Activated B cell treated with CpG ODN at 0.5 μM for 24 hours (primary cell): Measurements from ENCODE around the gene KLHL3. TPM values are rescaled to one million over a fixed set of nuclear protein-coding genes. Genes with fewer than 3 reads are reported as not detected.

ENCODE experiments used
- ATAC-seq: fragments of 200-7000 bp; cut with Tn5 transposase; one replicate; pipeline ENCODE4 v1.10.0; 2021; ENCODE audit warnings: low read depth, mild to moderate bottlenecking, moderate library complexity
- CTCF ChIA-PET: fragments of 350-600 bp; sonication (Branson Sonifier 250); formaldehyde crosslinking; loops from one replicate; lab custom pipeline; 2021; ENCODE audit warnings: antibody characterized with exemption; lab: Charles Lee
- POLR2A ChIA-PET: fragments of 350-600 bp; sonication (Branson Sonifier 250); formaldehyde crosslinking; loops from one replicate; lab custom pipeline; 2021; ENCODE audit warnings: antibody characterized with exemption; lab: Charles Lee
- DNase-seq: peaks from one replicate; pipeline ENCODE4 v3.0.0; 2022
- H3K27ac Mint-ChIP-seq: one replicate; pipeline ENCODE4 v1.8.0; 2020; ENCODE audit warnings: mixed read lengths
- H3K27me3 Mint-ChIP-seq: one replicate; pipeline ENCODE4 v1.8.0; 2021; ENCODE audit warnings: mixed read lengths
- H3K36me3 Mint-ChIP-seq: one replicate; pipeline ENCODE4 v1.8.0; 2021; ENCODE audit warnings: low read depth, mixed read lengths
- H3K4me1 Mint-ChIP-seq: one replicate; pipeline ENCODE4 v1.8.0; 2021; ENCODE audit warnings: mixed read lengths
- H3K4me3 Mint-ChIP-seq: one replicate; pipeline ENCODE4 v1.8.0; 2020; ENCODE audit warnings: mild to moderate bottlenecking, mixed read lengths
- H3K9me3 Mint-ChIP-seq: one replicate; pipeline ENCODE4 v1.8.0; 2020; ENCODE audit warnings: mixed read lengths
- CTCF ChIP-seq: fragments of 200-600 bp; IDR thresholded peaks from one replicate; pipeline ENCODE4 v1.8.0; 2022; ENCODE audit warnings: antibody characterized with exemption, mild to moderate bottlenecking
- intact Hi-C: fragments of 100-400 bp; cut with micrococcal nuclease; formaldehyde crosslinking; loops from one replicate; pipeline ENCODE4 v1.15.1; 2024
- total RNA-seq: library from RNA; stranded (reverse); gene quantifications from 2 replicates; pipeline ENCODE4 v1.2.3, GENCODE V29; 2022

Gene KLHL3
- total RNA-seq, 1 donor from 2014 or later = 5.9 TPM

- no peak overlapping the region for H3K27ac Mint-ChIP-seq
- POLR2A ChIA-PET = no interaction called here
- intact Hi-C loops = no loop called here
- DNase-seq (no peak), ATAC-seq (no peak)
- no peaks in the 10 kb centered on the region for H3K36me3 Mint-ChIP-seq
- no peak for TF ChIP-seq CTCF
- H3K27me3 Mint-ChIP-seq = peaks cover 19% of the 10 kb centered on the region
- CTCF ChIA-PET = no interaction called here
- no peaks in the 10 kb centered on the region for H3K4me1 Mint-ChIP-seq
- no peaks in the 10 kb centered on the region for H3K9me3 Mint-ChIP-seq
- H3K4me3 Mint-ChIP-seq = no peak overlapping the region
These were observed 152.8 kb downstream of the KLHL3 start for GRCh38 chr5:137583129-137583528.

- no peak for DNase-seq
- no peaks in the 10 kb centered on the region for H3K36me3 Mint-ChIP-seq
- peaks cover 19% of the 10 kb centered on the region for H3K27me3 Mint-ChIP-seq
- no peak overlapping the region for H3K4me3 Mint-ChIP-seq
- ChIA-PET POLR2A (no interaction called here), CTCF (no interaction called here)
- ATAC-seq = no peak
- H3K4me1 Mint-ChIP-seq = no peaks in the 10 kb centered on the region
- H3K9me3 Mint-ChIP-seq = no peaks in the 10 kb centered on the region
- no peak for TF ChIP-seq CTCF
- no peak overlapping the region for H3K27ac Mint-ChIP-seq
- intact Hi-C loops = no loop called here
These were observed 153.7 kb downstream of the KLHL3 start for GRCh38 chr5:137582218-137582617.

GRCh38 chr5:137581776-137582175 lies 154.1 kb downstream of the KLHL3 start:
- intact Hi-C loops = no loop called here
- no peak for DNase-seq
- Mint-ChIP-seq H3K27ac (no peak overlapping the region), H3K4me3 (no peak overlapping the region), H3K9me3 (no peaks in the 10 kb centered on the region), H3K36me3 (no peaks in the 10 kb centered on the region), H3K4me1 (no peaks in the 10 kb centered on the region), H3K27me3 (peaks cover 16% of the 10 kb centered on the region)
- POLR2A ChIA-PET = no interaction called here
- ATAC-seq = no peak
- CTCF ChIA-PET = no interaction called here
- no peak for TF ChIP-seq CTCF

GRCh38 chr5:137580030-137580429 lies 155.9 kb downstream of the KLHL3 start:
- DNase-seq (no peak), ATAC-seq (no peak)
- CTCF ChIA-PET = no interaction called here
- no peaks in the 10 kb centered on the region for H3K4me1 Mint-ChIP-seq
- no peaks in the 10 kb centered on the region for H3K36me3 Mint-ChIP-seq
- intact Hi-C loops = no loop called here
- H3K27ac Mint-ChIP-seq = no peak overlapping the region
- no peak overlapping the region for H3K4me3 Mint-ChIP-seq
- POLR2A ChIA-PET = no interaction called here
- H3K9me3 Mint-ChIP-seq = no peaks in the 10 kb centered on the region
- H3K27me3 Mint-ChIP-seq = peaks cover 21% of the 10 kb centered on the region
- TF ChIP-seq CTCF = no peak

GRCh38 chr5:137575847-137576246 lies 160.0 kb downstream of the KLHL3 start:
- no peaks in the 10 kb centered on the region for H3K9me3 Mint-ChIP-seq
- peaks cover 20% of the 10 kb centered on the region for H3K27me3 Mint-ChIP-seq
- no peak for TF ChIP-seq CTCF
- H3K27ac Mint-ChIP-seq = no peak overlapping the region
- ChIA-PET POLR2A (no interaction called here), CTCF (no interaction called here)
- DNase-seq (no peak), ATAC-seq (no peak)
- H3K4me1 Mint-ChIP-seq = no peaks in the 10 kb centered on the region
- no peak overlapping the region for H3K4me3 Mint-ChIP-seq
- H3K36me3 Mint-ChIP-seq = no peaks in the 10 kb centered on the region
- intact Hi-C loops = no loop called here
